Erythroblast (primary cell): ENCODE data around the gene TMEM131.

ENCODE experiments used
- DNase-seq, 2 experiments: peaks; one replicate each; lab custom pipeline; 2025; lab: John Stamatoyannopoulos, UW
- GATA1 ChIP-seq: IDR thresholded peaks from 2 replicates; pipeline ENCODE4 v1.6.1; 2011; ENCODE audit warnings: low read depth, mild to moderate bottlenecking, control low read depth, low read length, moderate library complexity
- POLR2A ChIP-seq: IDR thresholded peaks from 2 replicates; pipeline ENCODE4 v1.6.1; 2011; ENCODE audit warnings: mild to moderate bottlenecking, low read length

The TMEM131 gene

GRCh38 chr2:98012561-98012991 lies 16.8 kb upstream of the TMEM131 start:
- no peak for DNase-seq
- TF ChIP-seq POLR2A (no peak), GATA1 (no peak)

GRCh38 chr2:98009887-98010760 lies 14.4 kb upstream of the TMEM131 start:
- TF ChIP-seq POLR2A, result no peak
- TF ChIP-seq GATA1, result no peak
- DNase-seq, result no peak

GRCh38 chr2:98008415-98008814 lies 12.7 kb upstream of the TMEM131 start:
- TF ChIP-seq POLR2A (no peak), GATA1 (no peak)
- no peak for DNase-seq

- no peak for TF ChIP-seq GATA1
- TF ChIP-seq POLR2A, result no peak
- no peak for DNase-seq
Measured at GRCh38 chr2:98006378-98006777, 10.6 kb upstream of the TMEM131 start.

- TF ChIP-seq GATA1 (no peak), POLR2A (no peak)
- no peak for DNase-seq
Measured at GRCh38 chr2:98004613-98005012, 8.9 kb upstream of the TMEM131 start.

GRCh38 chr2:98004047-98004446 lies 8.3 kb upstream of the TMEM131 start:
- DNase-seq, result no peak
- no peak for TF ChIP-seq GATA1
- no peak for TF ChIP-seq POLR2A

GRCh38 chr2:97999536-97999935 lies 3.8 kb upstream of the TMEM131 start:
- no peak for DNase-seq
- TF ChIP-seq POLR2A, result no peak
- TF ChIP-seq GATA1, result no peak

GRCh38 chr2:97998431-97999005 lies 2.8 kb upstream of the TMEM131 start:
- no peak for DNase-seq
- no peak for TF ChIP-seq GATA1
- no peak for TF ChIP-seq POLR2A

GRCh38 chr2:97997784-97998392 lies 2.1 kb upstream of the TMEM131 start:
- TF ChIP-seq GATA1, result no peak
- TF ChIP-seq POLR2A, result no peak
- DNase-seq, result no peak

GRCh38 chr2:97996679-97997078 lies 931 bp upstream of the TMEM131 start:
- DNase-seq, result peak in 1 of 2 experiments; percentile 19
- TF ChIP-seq GATA1, result no peak

- peak; percentile 71 to 82 for DNase-seq
- no peak for TF ChIP-seq POLR2A
- no peak for TF ChIP-seq GATA1
Measured at GRCh38 chr2:97995026-97995733, 568 bp downstream of the TMEM131 start.

GRCh38 chr2:97994476-97994875 lies 1.3 kb downstream of the TMEM131 start:
- DNase-seq, result peak in 1 of 2 experiments; percentile 26
- no peak for TF ChIP-seq GATA1
- no peak for TF ChIP-seq POLR2A

- TF ChIP-seq POLR2A, result no peak
- no peak for TF ChIP-seq GATA1
- DNase-seq, result peak; percentile 19 to 34
Measured at GRCh38 chr2:97993926-97994325, 1.8 kb downstream of the TMEM131 start.
